ENCODE results near the gene CALHM2. TPM values are rescaled to one million over a fixed set of nuclear protein-coding genes. Genes with fewer than 3 reads are reported as not detected.
A peak's percentile ranks its signal among the peaks of the same experiment; 100 is the strongest.
"Not testable (repeated sequence)": the region's sequence is repeated elsewhere in the genome, so short reads cannot be mapped to it uniquely, and the experiment has no call there.

CALHM2 gene
- total RNA-seq, 1 donor from 2014 or later = 17.5 TPM

- intact Hi-C loops (cut with micrococcal nuclease) = no loop called here
- DNase-seq = no peak
- H3K36me3 Mint-ChIP-seq (ENCODE audit: low read depth) = peaks cover 72% of the 10 kb centered on the region
Observed at GRCh38 chr10:103439776-103440175, 12.4 kb downstream of the CALHM2 start.

DNA sequence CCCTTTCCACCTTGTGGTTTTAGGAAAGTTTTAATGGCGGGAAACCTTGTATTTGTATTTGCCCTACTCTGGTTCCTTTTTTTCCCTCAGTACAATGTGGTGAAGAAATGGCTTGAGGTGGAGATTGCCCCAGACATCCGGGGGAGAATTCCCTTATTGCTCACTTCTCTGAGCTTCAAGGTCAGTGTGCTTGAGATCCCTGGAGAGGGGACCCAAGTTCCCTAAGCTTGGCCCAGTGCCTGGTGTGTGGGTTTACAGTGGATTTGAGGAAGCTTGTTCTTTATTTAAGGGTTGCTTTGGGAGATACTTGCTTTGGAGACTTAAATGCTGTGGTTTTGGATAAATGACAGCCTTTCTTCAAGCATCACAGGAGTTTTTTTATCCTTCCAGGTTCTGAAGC is 18.3 kb downstream of the CALHM2 start:
- no peaks in the 10 kb centered on the region for H3K27me3 Mint-ChIP-seq
- H3K36me3 Mint-ChIP-seq (ENCODE audit: low read depth) = peaks cover 78% of the 10 kb centered on the region
- H3K4me3 Mint-ChIP-seq = no peak overlapping the region
- no peak for DNase-seq
- H3K9me3 Mint-ChIP-seq = no peaks in the 10 kb centered on the region
- intact Hi-C loops (cut with micrococcal nuclease) = loop anchor here (5.0 kb wide), 1 partner anchor 38 kb away; no protein-coding TSS in a partner anchor
- peaks cover 28% of the 10 kb centered on the region for H3K4me1 Mint-ChIP-seq
- no peak overlapping the region for H3K27ac Mint-ChIP-seq

More at GRCh38 chr10:103439776-103440175, 12.4 kb downstream of the CALHM2 start:
- Mint-ChIP-seq H3K4me3 (no peak overlapping the region), H3K4me1 (peaks cover 2% of the 10 kb centered on the region), H3K27me3 (no peaks in the 10 kb centered on the region), H3K27ac (no peak overlapping the region), H3K9me3 (no peaks in the 10 kb centered on the region)

DNA sequence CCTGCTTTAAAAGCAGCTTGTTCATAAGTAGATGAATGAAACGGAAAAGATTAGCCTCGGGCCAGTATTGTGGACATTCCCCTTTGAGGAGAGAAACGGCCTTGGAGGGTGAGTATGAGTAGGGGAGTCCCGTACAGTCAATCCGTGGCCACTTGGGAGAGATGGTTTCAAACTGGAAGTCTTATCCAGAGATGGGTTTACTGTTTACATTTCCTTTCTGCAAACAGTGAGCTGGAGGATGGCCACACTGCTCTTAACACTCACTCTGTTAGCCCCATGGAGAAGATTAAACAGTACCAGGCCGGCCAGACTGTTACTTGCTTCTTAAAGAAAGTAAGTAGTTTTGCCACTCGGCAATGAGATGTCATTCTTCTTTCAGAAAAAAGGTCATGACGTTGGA is 20.3 kb downstream of the CALHM2 start:
- intact Hi-C loops (cut with micrococcal nuclease) = loop anchor here (5.0 kb wide), 1 partner anchor 40 kb away; no protein-coding TSS in a partner anchor
- no peaks in the 10 kb centered on the region for H3K27me3 Mint-ChIP-seq
- no peak overlapping the region for H3K4me3 Mint-ChIP-seq
- H3K36me3 Mint-ChIP-seq (ENCODE audit: low read depth) = peaks cover 80% of the 10 kb centered on the region
- H3K4me1 Mint-ChIP-seq = peaks cover 34% of the 10 kb centered on the region
- H3K9me3 Mint-ChIP-seq = no peaks in the 10 kb centered on the region
- no peak overlapping the region for H3K27ac Mint-ChIP-seq
- DNase-seq = no peak

DNA sequence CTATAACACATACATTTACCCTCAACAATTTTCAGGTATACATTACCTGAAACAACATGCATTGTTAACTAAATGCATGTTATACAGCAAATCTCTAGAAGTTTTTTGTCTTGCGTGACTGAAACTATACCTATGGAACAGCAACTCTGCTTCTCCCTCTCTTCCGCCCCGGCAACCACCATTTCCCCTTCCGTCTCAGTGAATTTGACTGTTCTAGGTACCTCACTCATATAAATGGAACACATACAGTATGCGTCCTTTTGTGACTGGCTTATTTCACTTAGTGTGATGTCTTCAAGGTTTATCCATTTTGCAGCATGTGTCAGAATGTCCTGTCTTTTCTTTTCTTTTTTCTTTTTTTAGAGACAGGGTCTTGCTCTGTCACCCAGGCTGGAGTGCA is 22.5 kb downstream of the CALHM2 start:
- Mint-ChIP-seq H3K4me3 (peak overlapping the region; percentile 24), H3K27ac (peak overlapping the region; percentile 51), H3K4me1 (peaks cover 39% of the 10 kb centered on the region), H3K36me3 (ENCODE audit: low read depth) (peaks cover 75% of the 10 kb centered on the region), H3K27me3 (no peaks in the 10 kb centered on the region), H3K9me3 (no peaks in the 10 kb centered on the region)
- intact Hi-C loops (cut with micrococcal nuclease) = loop anchor here (5.0 kb wide), 1 partner anchor 43 kb away; no protein-coding TSS in a partner anchor
- DNase-seq = peak; percentile 75

- H3K27ac Mint-ChIP-seq = peak overlapping the region; percentile 75
- no peak for DNase-seq
- H3K4me1 Mint-ChIP-seq = peaks cover 39% of the 10 kb centered on the region
- no peaks in the 10 kb centered on the region for H3K9me3 Mint-ChIP-seq
- intact Hi-C loops (cut with micrococcal nuclease) = no loop called here
- H3K36me3 Mint-ChIP-seq (ENCODE audit: low read depth) = peaks cover 75% of the 10 kb centered on the region
- H3K4me3 Mint-ChIP-seq = peak overlapping the region; percentile 51
- H3K27me3 Mint-ChIP-seq = no peaks in the 10 kb centered on the region
Observed at GRCh38 chr10:103428989-103429643, 23.1 kb downstream of the CALHM2 start.

DNA sequence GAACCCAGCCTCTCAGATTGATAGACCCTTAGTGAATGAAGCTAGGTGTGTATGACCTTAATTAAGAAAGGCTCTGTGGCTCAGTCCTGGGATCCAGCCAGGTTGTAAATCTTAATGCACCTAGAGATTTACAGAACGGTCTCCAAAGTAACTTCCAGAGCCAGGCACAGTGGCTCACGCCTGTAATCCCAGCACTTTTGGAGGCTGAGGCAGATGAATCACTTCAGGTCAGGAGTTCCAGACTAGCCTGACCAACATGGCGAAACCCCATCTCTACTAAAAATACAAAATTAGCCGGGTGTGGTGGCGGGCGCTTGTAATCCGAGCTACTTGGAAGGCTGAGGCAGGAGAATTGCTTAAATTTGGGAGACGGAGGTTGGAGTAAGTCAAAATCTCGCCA is 24.3 kb downstream of the CALHM2 start:
- Mint-ChIP-seq H3K27ac (no peak overlapping the region), H3K4me3 (no peak overlapping the region), H3K27me3 (no peaks in the 10 kb centered on the region), H3K4me1 (peaks cover 39% of the 10 kb centered on the region), H3K9me3 (no peaks in the 10 kb centered on the region), H3K36me3 (ENCODE audit: low read depth) (peaks cover 78% of the 10 kb centered on the region)
- no peak for DNase-seq
- intact Hi-C loops (cut with micrococcal nuclease) = no loop called here

DNA sequence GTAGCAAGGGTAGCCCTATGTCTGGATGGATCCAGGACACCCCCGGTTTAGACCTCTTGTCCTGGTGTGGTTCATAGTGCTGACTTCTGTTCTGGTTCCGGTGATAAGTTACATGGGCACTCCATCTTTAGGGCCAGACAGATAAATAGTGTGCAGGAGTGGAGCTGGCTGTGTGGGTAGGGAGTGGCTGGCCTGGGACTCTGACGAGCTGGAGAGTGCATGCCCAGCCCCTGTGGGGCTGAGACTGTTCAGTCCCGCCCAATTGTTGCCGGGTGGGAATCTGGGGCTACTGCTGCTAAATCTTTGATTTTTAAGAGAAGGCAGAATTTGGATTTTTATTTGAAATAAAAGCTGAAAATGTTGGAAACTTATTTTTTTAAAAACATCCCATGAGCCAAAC is 28.4 kb downstream of the CALHM2 start:
- intact Hi-C loops (cut with micrococcal nuclease) = no loop called here
- Mint-ChIP-seq H3K4me3 (no peak overlapping the region), H3K4me1 (peaks cover 10% of the 10 kb centered on the region), H3K9me3 (no peaks in the 10 kb centered on the region), H3K27ac (no peak overlapping the region), H3K36me3 (ENCODE audit: low read depth) (peaks cover 74% of the 10 kb centered on the region), H3K27me3 (no peaks in the 10 kb centered on the region)
- DNase-seq = no peak

DNA sequence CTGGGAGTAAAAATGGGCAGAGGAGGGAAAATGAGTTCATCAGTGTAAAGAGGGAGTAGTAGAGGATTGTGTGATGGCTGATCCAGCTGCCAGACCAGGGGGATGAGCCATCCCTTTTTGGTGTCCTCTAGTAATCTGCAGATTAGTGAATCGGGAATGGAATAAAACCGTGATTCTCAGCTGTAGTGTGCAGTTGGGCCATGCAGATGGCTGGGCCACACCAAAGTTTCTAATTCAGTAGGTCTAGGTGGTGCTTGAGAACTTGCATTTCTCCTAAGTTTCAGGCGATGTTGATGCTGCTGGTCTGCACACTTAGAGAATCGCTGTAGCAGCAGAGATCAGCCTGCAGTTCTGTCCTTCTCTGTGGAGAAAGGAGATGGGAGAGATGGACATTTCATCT is 33.1 kb downstream of the CALHM2 start:
- H3K4me3 Mint-ChIP-seq = no peak overlapping the region
- peaks cover 79% of the 10 kb centered on the region for H3K36me3 Mint-ChIP-seq (ENCODE audit: low read depth)
- no peaks in the 10 kb centered on the region for H3K9me3 Mint-ChIP-seq
- intact Hi-C loops (cut with micrococcal nuclease) = no loop called here
- no peaks in the 10 kb centered on the region for H3K4me1 Mint-ChIP-seq
- no peak for DNase-seq
- no peaks in the 10 kb centered on the region for H3K27me3 Mint-ChIP-seq
- H3K27ac Mint-ChIP-seq = no peak overlapping the region

GRCh38 chr10:103417601-103418000 is 34.6 kb downstream of the CALHM2 start:
- peaks cover 81% of the 10 kb centered on the region for H3K36me3 Mint-ChIP-seq (ENCODE audit: low read depth)
- no peak overlapping the region for H3K4me3 Mint-ChIP-seq
- no peak for DNase-seq
- no peaks in the 10 kb centered on the region for H3K4me1 Mint-ChIP-seq
- no peaks in the 10 kb centered on the region for H3K27me3 Mint-ChIP-seq
- no peaks in the 10 kb centered on the region for H3K9me3 Mint-ChIP-seq
- intact Hi-C loops (cut with micrococcal nuclease) = loop anchor here (1.0 kb wide), 1 partner anchor 68 kb away; no protein-coding TSS in a partner anchor
- no peak overlapping the region for H3K27ac Mint-ChIP-seq

- intact Hi-C loops (cut with micrococcal nuclease) = loop anchor here (1.0 kb wide), 1 partner anchor 68 kb away; no protein-coding TSS in a partner anchor
- not testable (repeated sequence) for H3K27ac Mint-ChIP-seq, H3K4me1 Mint-ChIP-seq, DNase-seq, H3K27me3 Mint-ChIP-seq, H3K9me3 Mint-ChIP-seq, H3K4me3 Mint-ChIP-seq
- H3K36me3 Mint-ChIP-seq (ENCODE audit: low read depth) = peaks cover 79% of the 10 kb centered on the region
Observed at GRCh38 chr10:103417148-103417469, 35.1 kb downstream of the CALHM2 start.

- H3K27ac Mint-ChIP-seq = peak overlapping the region; percentile 26
- no peaks in the 10 kb centered on the region for H3K4me1 Mint-ChIP-seq
- no peak overlapping the region for H3K4me3 Mint-ChIP-seq
- no peaks in the 10 kb centered on the region for H3K27me3 Mint-ChIP-seq
- intact Hi-C loops (cut with micrococcal nuclease) = loop anchor here (1.0 kb wide), 1 partner anchor 69 kb away; no protein-coding TSS in a partner anchor
- no peaks in the 10 kb centered on the region for H3K9me3 Mint-ChIP-seq
- H3K36me3 Mint-ChIP-seq (ENCODE audit: low read depth) = peaks cover 80% of the 10 kb centered on the region
- DNase-seq = peak; percentile 90
Observed at GRCh38 chr10:103416436-103417147, 35.6 kb downstream of the CALHM2 start.

DNA sequence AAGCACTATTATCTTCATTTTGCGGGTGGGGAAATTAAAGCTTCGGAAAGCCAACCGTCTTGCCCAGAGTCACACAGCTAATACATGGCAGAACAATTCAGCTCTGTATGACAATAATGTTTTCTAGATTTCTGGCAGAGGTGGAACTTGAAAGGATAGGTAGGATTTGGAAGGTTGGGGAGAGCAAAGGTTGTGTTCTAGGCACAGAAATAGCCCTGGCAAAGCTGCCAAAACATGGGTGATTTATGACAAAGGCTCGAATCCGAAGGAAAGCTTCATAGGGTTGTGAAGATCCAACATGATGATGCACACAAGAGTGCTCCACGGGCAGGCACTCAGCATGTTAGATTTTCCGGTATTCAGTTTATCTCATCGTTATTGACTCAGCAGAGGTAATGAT is 36.6 kb downstream of the CALHM2 start:
- Mint-ChIP-seq H3K36me3 (ENCODE audit: low read depth) (peaks cover 77% of the 10 kb centered on the region), H3K4me1 (no peaks in the 10 kb centered on the region), H3K9me3 (no peaks in the 10 kb centered on the region), H3K4me3 (no peak overlapping the region), H3K27me3 (no peaks in the 10 kb centered on the region), H3K27ac (no peak overlapping the region)
- intact Hi-C loops (cut with micrococcal nuclease) = no loop called here
- DNase-seq = no peak

DNA sequence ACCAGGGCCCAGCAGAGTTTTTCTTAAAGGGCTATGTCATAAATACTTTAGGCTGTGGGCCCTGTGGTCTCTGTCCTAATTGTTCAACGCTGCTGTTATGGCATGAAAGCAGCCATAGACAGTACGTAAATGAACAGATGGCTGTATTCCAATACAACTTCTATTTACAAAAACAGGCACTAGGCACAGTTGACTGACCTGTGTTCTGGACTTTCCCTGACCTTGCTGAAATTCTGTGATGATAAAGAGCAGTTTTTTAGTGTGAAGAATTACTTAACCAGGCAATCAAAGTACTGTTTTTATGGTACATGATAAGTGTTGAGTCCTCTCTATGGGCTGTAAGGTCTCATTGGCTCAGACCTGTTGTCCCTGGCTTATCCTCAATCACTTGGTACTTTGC is 38.6 kb downstream of the CALHM2 start:
- H3K36me3 Mint-ChIP-seq (ENCODE audit: low read depth) = peaks cover 80% of the 10 kb centered on the region
- H3K27ac Mint-ChIP-seq = no peak overlapping the region
- no peak for DNase-seq
- H3K4me3 Mint-ChIP-seq = no peak overlapping the region
- H3K9me3 Mint-ChIP-seq = no peaks in the 10 kb centered on the region
- intact Hi-C loops (cut with micrococcal nuclease) = no loop called here
- H3K27me3 Mint-ChIP-seq = no peaks in the 10 kb centered on the region
- H3K4me1 Mint-ChIP-seq = no peaks in the 10 kb centered on the region

DNA sequence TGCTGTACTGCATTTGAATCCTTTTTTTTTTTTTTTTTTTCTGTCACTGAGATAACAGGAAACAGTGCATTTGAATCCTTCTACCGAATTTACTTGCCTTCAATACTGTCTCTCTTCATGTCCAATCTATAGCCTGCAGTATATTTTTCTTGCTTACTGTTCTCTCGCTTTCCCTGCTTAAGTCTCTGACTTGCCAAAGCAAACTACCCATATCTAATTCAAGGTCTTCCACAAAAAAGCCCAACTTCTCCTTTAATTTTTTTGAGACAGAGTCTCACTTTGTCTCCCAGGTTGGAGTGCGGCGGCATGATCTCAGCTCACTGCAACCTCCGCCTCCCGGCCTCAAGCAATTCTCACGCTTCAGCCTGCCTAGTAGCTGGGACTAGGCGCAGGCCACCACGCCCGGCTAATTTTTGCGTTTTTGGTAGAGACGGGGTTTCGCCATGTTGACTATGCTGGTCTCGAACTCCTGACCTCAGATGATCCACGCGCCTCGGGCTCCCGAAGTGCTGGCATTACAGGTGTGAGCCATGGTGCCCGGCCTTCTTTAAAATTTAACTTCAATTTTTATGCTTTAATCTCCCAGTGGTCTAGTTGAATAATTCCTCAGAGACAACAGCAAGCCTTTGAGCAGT is 54.9 kb downstream of the CALHM2 start:
- peaks cover 62% of the 10 kb centered on the region for H3K36me3 Mint-ChIP-seq (ENCODE audit: low read depth)
- no peak for DNase-seq
- intact Hi-C loops (cut with micrococcal nuclease) = loop anchor here (5.0 kb wide), 1 partner anchor 655 kb away; the partner anchor contains the start of gene WBP1L
- no peaks in the 10 kb centered on the region for H3K27me3 Mint-ChIP-seq
- peak overlapping the region; percentile 81 for H3K27ac Mint-ChIP-seq
- H3K4me1 Mint-ChIP-seq = peaks cover 41% of the 10 kb centered on the region
- H3K9me3 Mint-ChIP-seq = no peaks in the 10 kb centered on the region
- peak overlapping the region; percentile 87 for H3K4me3 Mint-ChIP-seq

Data from activated CD4-positive, alpha-beta T cell treated with anti-CD3 and anti-CD28 coated beads, Interleukin-2, amount 10 ng/mL, durations not matched to agents 24 days and 14 days (primary cell).